ENCODE data around the gene CYP4A11. TPM values are rescaled to one million over a fixed set of nuclear protein-coding genes. Genes with fewer than 3 reads are reported as not detected.
"Not testable (repeated sequence)": the region's sequence is repeated elsewhere in the genome, so short reads cannot be mapped to it uniquely, and the experiment has no call there.

The CYP4A11 gene
- not detected in 2 replicates for polyA plus RNA-seq (2012; rRNA removed)
- not detected in 2 replicates for polyA plus RNA-seq (2012; cell fraction: cytosol; rRNA removed)
- polyA plus RNA-seq (2012; cell fraction: nucleus; rRNA removed) = 0.02 TPM in 1 of 2 replicates, not detected in the other

GRCh38 chr1:46941135-46941694, at the start of gene CYP4A11:
Gene CYP4A11 (minus strand): TSS chr1:46941476. CDS start chr1:46941433, 43 bp downstream.
- H3K9me2 ChIP-seq = no peaks in the 10 kb centered on the region
- H3K27me3 ChIP-seq (ENCODE audit: insufficient read depth) = no peaks in the 10 kb centered on the region; the same call in 1 of the 2 replicates
- no peak for TF ChIP-seq EP300 (IDR thresholded peaks at IDR 0.05; ENCODE audit: borderline replicate concordance in 1 of 2, low read depth in 1 of 2, low read length in 1 of 2)
- no peak for TF ChIP-seq RCOR1 (IDR thresholded peaks at IDR 0.05; ENCODE audit: low read length)
- TF ChIP-seq NRF1 (IDR thresholded peaks at IDR 0.05; ENCODE audit: low read depth, low read length) = no peak
- TF ChIP-seq MEF2A (IDR thresholded peaks at IDR 0.05; ENCODE audit: borderline replicate concordance, low read depth) = no peak
- no peak for TF ChIP-seq TEAD4 (IDR thresholded peaks at IDR 0.05; ENCODE audit: borderline replicate concordance, insufficient read depth)
- TF ChIP-seq YY1 (IDR thresholded peaks at IDR 0.05; ENCODE audit: low read depth) = no peak
- WGBS (ENCODE audit: low lambda C conversion rate) = 0% methylated on average over 3 of the region's 5 CpGs
- no peak within 1 kb of the TSS for H3K9ac ChIP-seq
- ChIA-PET CTCF (no interaction called here), POLR2A (no interaction called here)
- H3K4me2 ChIP-seq = no peak within 1 kb of the TSS
- no peaks in the 10 kb centered on the region for H3K9me3 ChIP-seq
- DNase-seq = no peak
- no peak within 1 kb of the TSS for H3K4me3 ChIP-seq (ENCODE audit: low read depth in 2 of 2, low read length in 1 of 2)
- H3K36me3 ChIP-seq (replicated peaks in 1 of 2; ENCODE audit: control insufficient read depth in 1 of 2, insufficient read depth in 2 of 2, low read length in 1 of 2) = no peaks in the 10 kb centered on the region
- H3K27ac ChIP-seq (ENCODE audit: low read depth in 2 of 2, low read length in 1 of 2) = no peak within 1 kb of the TSS
- no peaks in the 10 kb centered on the region for H4K20me1 ChIP-seq (ENCODE audit: insufficient read depth)
- H3K79me2 ChIP-seq (ENCODE audit: insufficient read depth) = no peaks in the 10 kb centered on the region
- H3F3A ChIP-seq (replicated peaks; ENCODE audit: insufficient read depth) = no peaks in the 10 kb centered on the region
- no peak within 1 kb of the TSS for H2AFZ ChIP-seq (ENCODE audit: low read depth)
- H3K4me1 ChIP-seq (ENCODE audit: control insufficient read depth in 1 of 2, insufficient read depth in 2 of 2, low read depth in 1 of 2, low read length in 1 of 2) = no peaks in the 10 kb centered on the region

- H3K9ac ChIP-seq; H3K79me2 ChIP-seq (ENCODE audit: insufficient read depth); CTCF ChIA-PET; H3K9me3 ChIP-seq; H3K4me2 ChIP-seq; H3K27me3 ChIP-seq (ENCODE audit: insufficient read depth); H3K36me3 ChIP-seq (replicated peaks in 1 of 2; ENCODE audit: control insufficient read depth in 1 of 2, insufficient read depth in 2 of 2, low read length in 1 of 2); H3K9me2 ChIP-seq; H2AFZ ChIP-seq (ENCODE audit: low read depth); H3K4me3 ChIP-seq (ENCODE audit: low read depth in 2 of 2, low read length in 1 of 2); DNase-seq; H4K20me1 ChIP-seq (ENCODE audit: insufficient read depth); H3K27ac ChIP-seq (ENCODE audit: low read depth in 2 of 2, low read length in 1 of 2); POLR2A ChIA-PET; H3F3A ChIP-seq (replicated peaks; ENCODE audit: insufficient read depth); H3K4me1 ChIP-seq (ENCODE audit: control insufficient read depth in 1 of 2, insufficient read depth in 2 of 2, low read depth in 1 of 2, low read length in 1 of 2): not testable (repeated sequence)
- 3% methylated on average over 2 of the region's 2 CpGs for WGBS (ENCODE audit: low lambda C conversion rate)
These were observed 49.3 kb upstream of the CYP4A11 start for GRCh38 chr1:46990541-46990940.

GRCh38 chr1:46983830-46984586, 42.7 kb upstream of the CYP4A11 start:
- no peaks in the 10 kb centered on the region for H3K36me3 ChIP-seq (replicated peaks in 1 of 2; ENCODE audit: control insufficient read depth in 1 of 2, insufficient read depth in 2 of 2, low read length in 1 of 2)
- no peaks in the 10 kb centered on the region; a peak in 1 of 4 replicates for H3K4me1 ChIP-seq (ENCODE audit: control insufficient read depth in 1 of 2, insufficient read depth in 2 of 2, low read depth in 1 of 2, low read length in 1 of 2)
- H3K79me2 ChIP-seq (ENCODE audit: insufficient read depth) = no peaks in the 10 kb centered on the region
- no peaks in the 10 kb centered on the region for H3K9me2 ChIP-seq
- H3F3A ChIP-seq (replicated peaks; ENCODE audit: insufficient read depth) = no peaks in the 10 kb centered on the region
- no peaks in the 10 kb centered on the region for H3K27me3 ChIP-seq (ENCODE audit: insufficient read depth)
- WGBS (ENCODE audit: low lambda C conversion rate) = 0% methylated on average over 3 of the region's 3 CpGs
- no peak overlapping the region for H3K4me3 ChIP-seq (ENCODE audit: low read depth in 2 of 2, low read length in 1 of 2)
- TF ChIP-seq SIN3A (IDR thresholded peaks at IDR 0.05; ENCODE audit: borderline replicate concordance, low read depth, low read length) (no peak), FOXJ3 (CRISPR knock-in tag; IDR thresholded peaks at IDR 0.05) (no peak), RFX5 (IDR thresholded peaks at IDR 0.05; ENCODE audit: low read length) (no peak), FOSL2 (IDR thresholded peaks at IDR 0.05; ENCODE audit: borderline replicate concordance, low read depth) (no peak), USF2 (IDR thresholded peaks at IDR 0.05; ENCODE audit: borderline replicate concordance, low read depth, low read length) (no peak), RXRA (IDR thresholded peaks at IDR 0.05; ENCODE audit: borderline replicate concordance, low read depth) (no peak), GABPA (IDR thresholded peaks at IDR 0.05; ENCODE audit: low read depth) (no peak)
- H3K9me3 ChIP-seq = no peaks in the 10 kb centered on the region
- no peak for DNase-seq
- POLR2A ChIA-PET = no interaction called here
- no peaks in the 10 kb centered on the region for H4K20me1 ChIP-seq (ENCODE audit: insufficient read depth)
- no peak overlapping the region for H3K27ac ChIP-seq (ENCODE audit: low read depth in 2 of 2, low read length in 1 of 2)
- no peak overlapping the region for H3K9ac ChIP-seq
- CTCF ChIA-PET = no interaction called here
- H2AFZ ChIP-seq (ENCODE audit: low read depth) = no peak overlapping the region
- no peak overlapping the region for H3K4me2 ChIP-seq
